IPS DF 6.9 (cell line): ENCODE results near the gene CAMKMT.

Experiments
- DNase-seq: peaks from one replicate; pipeline ENCODE4 v3.0.0-alpha.2; 2013; ENCODE audit warnings: low read depth, low spot score
- H3K27ac ChIP-seq: one replicate; pipeline ENCODE4 v1.5.1; 2013; ENCODE audit warnings: low read length, control low read depth
- H3K27me3 ChIP-seq: 2 replicates; pipeline ENCODE4 v1.6.1; 2013; ENCODE audit warnings: mild to moderate bottlenecking, low read length; ENCODE audit not compliant: control insufficient read depth, insufficient read depth
- H3K36me3 ChIP-seq: 2 replicates; pipeline ENCODE4 v1.6.1; 2013; ENCODE audit warnings: low read length; ENCODE audit not compliant: control insufficient read depth, insufficient read depth
- H3K4me1 ChIP-seq: 2 replicates; pipeline ENCODE4 v1.6.1; 2013; ENCODE audit warnings: low read length; ENCODE audit not compliant: control insufficient read depth, insufficient read depth
- H3K4me3 ChIP-seq: 2 replicates; pipeline ENCODE4 v1.5.1; 2013; ENCODE audit warnings: mild to moderate bottlenecking, low read length
- H3K9me3 ChIP-seq: 2 replicates; pipeline ENCODE4 v1.6.1; 2013; ENCODE audit warnings: low read length, inconsistent platforms; ENCODE audit not compliant: control insufficient read depth, insufficient read depth
- WGBS: extraction: QIAGEN DNeasy Blood & Tissue Kit; methylation state at CpG from one replicate; pipeline ENCODE4 v1.1.7; 2013; ENCODE audit warnings: mixed read lengths, missing lambda C conversion rate; ENCODE audit not compliant: insufficient read length, insufficient coverage; 5-methylcytosine and 5-hydroxymethylcytosine counted together

CAMKMT gene

DNA sequence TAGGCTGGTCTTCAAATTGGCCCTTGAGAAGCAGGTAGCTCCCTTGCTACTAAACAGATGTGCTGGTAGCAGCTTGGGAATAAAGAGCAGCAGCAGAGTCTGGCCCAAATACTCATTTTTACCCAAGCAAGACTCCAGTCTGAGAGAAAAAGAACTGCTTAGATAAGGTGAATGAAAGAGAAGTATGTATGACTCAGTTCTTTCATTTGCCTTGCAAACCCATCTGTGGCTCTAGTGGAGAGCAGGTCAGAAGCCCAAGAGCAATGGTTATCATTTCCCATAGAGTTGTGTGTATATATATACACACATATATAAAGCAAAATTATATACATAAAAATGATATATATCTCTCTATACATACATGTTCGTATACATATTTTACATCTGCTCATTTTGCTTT, 80.3 kb downstream of the CAMKMT start:
- Histone ChIP-seq H3K36me3 (no peaks in the 10 kb centered on the region), H3K27ac (no peak overlapping the region), H3K4me1 (peaks cover 3% of the 10 kb centered on the region; the same call in 1 of the 2 replicates), H3K9me3 (no peaks in the 10 kb centered on the region), H3K27me3 (no peaks in the 10 kb centered on the region), H3K4me3 (no peak overlapping the region)
- WGBS, result no CpG with 5 or more reads among the region's 1 CpG
- DNase-seq, result no peak

GRCh38 chr2:44443517-44443916, 81.8 kb downstream of the CAMKMT start:
- no peak for DNase-seq
- Histone ChIP-seq H3K27ac (no peak overlapping the region), H3K4me1 (peaks cover 3% of the 10 kb centered on the region; the same call in 1 of the 2 replicates), H3K27me3 (no peaks in the 10 kb centered on the region), H3K9me3 (no peaks in the 10 kb centered on the region), H3K36me3 (no peaks in the 10 kb centered on the region), H3K4me3 (no peak overlapping the region)
- WGBS, result no CpG with 5 or more reads among the region's 2 CpGs

- Histone ChIP-seq H3K36me3 (no peaks in the 10 kb centered on the region), H3K4me1 (peaks cover 2% of the 10 kb centered on the region; the same call in 1 of the 2 replicates), H3K27me3 (no peaks in the 10 kb centered on the region), H3K9me3 (no peaks in the 10 kb centered on the region), H3K4me3 (no peak overlapping the region), H3K27ac (no peak overlapping the region)
- DNase-seq, result no peak
- WGBS, result no CpG with 5 or more reads among the region's 2 CpGs
Measured at GRCh38 chr2:44444881-44445280, 83.1 kb downstream of the CAMKMT start.

- Histone ChIP-seq H3K27ac (no peak overlapping the region), H3K4me3 (no peak overlapping the region), H3K4me1 (peaks cover 2% of the 10 kb centered on the region; the same call in 1 of the 2 replicates), H3K9me3 (no peaks in the 10 kb centered on the region), H3K36me3 (no peaks in the 10 kb centered on the region), H3K27me3 (no peaks in the 10 kb centered on the region)
- no CpG with 5 or more reads among the region's 6 CpGs for WGBS
- no peak for DNase-seq
Measured at GRCh38 chr2:44448860-44449527, 87.2 kb downstream of the CAMKMT start.

GRCh38 chr2:44450082-44450481, 88.3 kb downstream of the CAMKMT start:
- WGBS, result no CpG with 5 or more reads among the region's 3 CpGs
- Histone ChIP-seq H3K27me3 (no peaks in the 10 kb centered on the region), H3K4me1 (peaks cover 2% of the 10 kb centered on the region; the same call in 1 of the 2 replicates), H3K9me3 (no peaks in the 10 kb centered on the region), H3K36me3 (no peaks in the 10 kb centered on the region), H3K27ac (no peak overlapping the region), H3K4me3 (no peak overlapping the region)
- no peak for DNase-seq

- no peak overlapping the region for H3K27ac ChIP-seq
- no peak for DNase-seq
- no peak overlapping the region for H3K4me3 ChIP-seq
- peaks cover 2% of the 10 kb centered on the region; the same call in 1 of the 2 replicates for H3K4me1 ChIP-seq
- H3K9me3 ChIP-seq, result no peaks in the 10 kb centered on the region
- no peaks in the 10 kb centered on the region for H3K36me3 ChIP-seq
- H3K27me3 ChIP-seq, result no peaks in the 10 kb centered on the region
Measured at GRCh38 chr2:44450806-44451205, 89.1 kb downstream of the CAMKMT start.

DNA sequence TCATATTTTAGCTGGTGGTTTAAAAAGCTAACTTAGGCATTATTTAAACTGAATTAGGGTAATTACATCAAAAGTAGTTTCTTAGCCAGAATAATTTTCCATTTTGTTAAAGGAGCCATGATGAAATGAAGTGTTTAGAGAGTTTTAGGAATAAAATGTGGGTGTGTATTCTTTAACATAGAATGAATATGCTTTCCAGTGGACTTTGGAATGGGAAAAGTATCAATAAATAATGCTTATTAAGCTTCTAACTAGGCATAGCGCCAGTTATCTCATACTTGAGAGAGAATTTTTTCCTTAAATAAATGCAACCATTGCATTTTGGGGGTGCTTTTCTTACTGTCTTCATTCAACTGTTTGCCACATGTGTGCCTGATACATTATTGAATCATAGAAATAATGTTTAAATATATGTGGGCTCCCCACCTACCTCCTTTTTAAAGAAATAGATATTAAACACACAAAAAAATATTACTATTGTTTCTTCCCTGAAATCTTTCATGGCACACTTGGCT, 90.4 kb downstream of the CAMKMT start:
- Histone ChIP-seq H3K9me3 (no peaks in the 10 kb centered on the region), H3K27me3 (no peaks in the 10 kb centered on the region), H3K4me3 (no peak overlapping the region), H3K27ac (no peak overlapping the region), H3K36me3 (no peaks in the 10 kb centered on the region), H3K4me1 (peaks cover 2% of the 10 kb centered on the region; the same call in 1 of the 2 replicates)
- DNase-seq, result no peak
- WGBS, result no CpG with 5 or more reads among the region's 1 CpG

- Histone ChIP-seq H3K36me3 (no peaks in the 10 kb centered on the region), H3K27me3 (no peaks in the 10 kb centered on the region), H3K4me3 (no peak overlapping the region), H3K4me1 (peaks cover 2% of the 10 kb centered on the region; the same call in 1 of the 2 replicates), H3K9me3 (no peaks in the 10 kb centered on the region), H3K27ac (no peak overlapping the region)
- DNase-seq, result no peak
- no CpG with 5 or more reads among the region's 1 CpG for WGBS
Measured at GRCh38 chr2:44453259-44453658, 91.5 kb downstream of the CAMKMT start.

DNA sequence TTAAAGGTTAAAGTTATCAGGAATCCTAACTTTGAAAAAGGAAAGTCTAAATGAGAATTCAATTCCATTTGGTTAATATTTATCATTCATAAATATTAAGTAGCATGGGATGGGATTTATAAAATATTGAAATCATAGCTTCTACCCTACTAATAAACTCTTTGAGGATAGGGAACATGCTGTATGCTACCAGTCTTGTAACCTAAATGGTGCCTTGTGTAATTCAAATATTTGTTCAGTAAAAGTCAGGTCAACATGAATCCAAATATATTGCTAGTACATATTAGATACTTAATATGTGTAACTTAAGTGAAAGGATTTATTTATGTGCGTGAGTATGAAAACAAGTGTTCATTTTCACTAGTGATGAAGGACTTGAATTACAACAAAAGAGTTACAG, 94.1 kb downstream of the CAMKMT start:
- H3K27ac ChIP-seq, result no peak overlapping the region
- DNase-seq, result no peak
- no peaks in the 10 kb centered on the region for H3K36me3 ChIP-seq
- H3K9me3 ChIP-seq, result no peaks in the 10 kb centered on the region
- H3K27me3 ChIP-seq, result no peaks in the 10 kb centered on the region
- 100% methylated on average over 1 of the region's 1 CpG for WGBS
- 0 out of 2 replicates have a peak, but pooled peaks cover 2% of the 10 kb centered on the region for H3K4me1 ChIP-seq
- no peak overlapping the region for H3K4me3 ChIP-seq

- Histone ChIP-seq H3K9me3 (no peaks in the 10 kb centered on the region), H3K4me1 (peaks cover 3% of the 10 kb centered on the region; the same call in 1 of the 2 replicates)
- DNase-seq, result no peak
Measured at GRCh38 chr2:44456946-44457345, 95.2 kb downstream of the CAMKMT start.

DNA sequence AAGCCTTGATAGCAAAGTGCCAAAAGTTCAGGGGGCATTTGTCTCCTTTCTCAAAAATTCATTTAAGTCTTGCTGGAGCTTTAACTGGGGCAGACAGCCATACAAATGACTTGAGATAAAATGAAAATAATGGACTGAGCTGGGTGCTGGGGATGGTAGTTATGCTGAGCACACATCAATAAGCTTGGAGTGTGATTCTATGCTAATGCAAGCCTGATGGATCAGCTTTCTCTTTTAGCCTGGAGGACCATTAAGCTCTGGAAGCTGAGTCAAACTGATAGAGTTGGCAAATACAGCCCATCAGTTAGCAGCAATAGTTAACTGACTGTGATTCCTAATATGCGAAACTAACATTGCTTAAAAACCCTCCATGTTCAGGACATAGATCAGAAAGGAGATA, 98.0 kb downstream of the CAMKMT start:
- DNase-seq, result no peak

More at GRCh38 chr2:44456946-44457345, 95.2 kb downstream of the CAMKMT start:
- no peak overlapping the region for H3K27ac ChIP-seq
- no peaks in the 10 kb centered on the region for H3K27me3 ChIP-seq
- no peaks in the 10 kb centered on the region for H3K36me3 ChIP-seq
- H3K4me3 ChIP-seq, result no peak overlapping the region

More for the DNA sequence above, 98.0 kb downstream of the CAMKMT start:
- H3K36me3 ChIP-seq, result no peaks in the 10 kb centered on the region
- H3K9me3 ChIP-seq, result no peaks in the 10 kb centered on the region; the same call in 1 of the 2 replicates
- no CpG with 5 or more reads among the region's 1 CpG for WGBS
- H3K27ac ChIP-seq, result no peak overlapping the region
- H3K27me3 ChIP-seq, result no peaks in the 10 kb centered on the region
- H3K4me3 ChIP-seq, result no peak overlapping the region
- peaks cover 6% of the 10 kb centered on the region; the same call in 1 of the 2 replicates for H3K4me1 ChIP-seq
